Activated CD8-positive, alpha-beta memory T cell treated with anti-CD3 and anti-CD28 coated beads, Interleukin-2, amount 50 U/mL, for 1 hour (primary cell): ENCODE results near the gene OR5AK2.
"Not testable (repeated sequence)": the region's sequence is repeated elsewhere in the genome, so short reads cannot be mapped to it uniquely, and the experiment has no call there.

Source experiments
- DNase-seq: peaks from one replicate; pipeline ENCODE4 v3.0.0-alpha.2; 2020; ENCODE audit errors: extremely low read depth

Gene OR5AK2, protein sequence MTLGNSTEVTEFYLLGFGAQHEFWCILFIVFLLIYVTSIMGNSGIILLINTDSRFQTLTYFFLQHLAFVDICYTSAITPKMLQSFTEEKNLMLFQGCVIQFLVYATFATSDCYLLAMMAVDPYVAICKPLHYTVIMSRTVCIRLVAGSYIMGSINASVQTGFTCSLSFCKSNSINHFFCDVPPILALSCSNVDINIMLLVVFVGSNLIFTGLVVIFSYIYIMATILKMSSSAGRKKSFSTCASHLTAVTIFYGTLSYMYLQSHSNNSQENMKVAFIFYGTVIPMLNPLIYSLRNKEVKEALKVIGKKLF

DNA sequence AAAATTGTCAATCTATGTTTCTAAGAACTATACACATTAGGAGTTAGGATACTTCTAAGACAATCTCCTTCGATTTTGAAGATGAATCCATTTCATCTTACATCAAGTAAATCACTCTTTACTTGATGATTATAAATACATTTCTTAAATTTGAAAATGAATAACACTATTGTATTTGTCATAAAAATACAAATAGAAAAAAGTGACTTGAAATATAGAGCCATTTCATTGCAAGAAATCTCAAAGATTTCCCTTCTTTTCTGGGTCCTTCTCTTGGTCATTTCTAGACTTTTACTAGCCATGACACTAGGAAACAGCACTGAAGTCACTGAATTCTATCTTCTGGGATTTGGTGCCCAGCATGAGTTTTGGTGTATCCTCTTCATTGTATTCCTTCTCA is at the start of gene OR5AK2:
Gene OR5AK2 (plus strand): TSS at position 301 of the 400 bp plus-strand sequence. CDS start 0 bp downstream, at position 301.
- no peak for DNase-seq

DNA sequence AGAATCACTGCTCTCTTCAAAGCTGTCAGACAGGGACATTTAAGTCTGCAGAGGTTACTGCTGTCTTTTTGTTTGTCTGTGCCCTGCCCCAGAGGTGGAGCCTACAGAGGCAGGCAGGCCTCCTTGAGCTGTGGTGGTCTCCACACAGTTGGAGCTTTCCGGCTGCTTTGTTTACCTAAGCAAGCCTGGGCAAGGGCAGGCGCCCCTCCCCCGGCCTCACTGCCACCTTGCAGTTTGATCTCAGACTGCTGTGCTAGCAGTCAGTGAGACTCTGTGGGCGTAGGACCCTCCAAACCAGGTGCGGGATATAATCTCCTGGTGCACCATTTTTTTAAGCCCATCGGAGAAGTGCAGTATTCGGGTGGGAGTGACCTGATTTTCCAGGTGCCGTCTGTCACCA is 43.2 kb upstream of the OR5AK2 start:
- not testable (repeated sequence) for DNase-seq

DNA sequence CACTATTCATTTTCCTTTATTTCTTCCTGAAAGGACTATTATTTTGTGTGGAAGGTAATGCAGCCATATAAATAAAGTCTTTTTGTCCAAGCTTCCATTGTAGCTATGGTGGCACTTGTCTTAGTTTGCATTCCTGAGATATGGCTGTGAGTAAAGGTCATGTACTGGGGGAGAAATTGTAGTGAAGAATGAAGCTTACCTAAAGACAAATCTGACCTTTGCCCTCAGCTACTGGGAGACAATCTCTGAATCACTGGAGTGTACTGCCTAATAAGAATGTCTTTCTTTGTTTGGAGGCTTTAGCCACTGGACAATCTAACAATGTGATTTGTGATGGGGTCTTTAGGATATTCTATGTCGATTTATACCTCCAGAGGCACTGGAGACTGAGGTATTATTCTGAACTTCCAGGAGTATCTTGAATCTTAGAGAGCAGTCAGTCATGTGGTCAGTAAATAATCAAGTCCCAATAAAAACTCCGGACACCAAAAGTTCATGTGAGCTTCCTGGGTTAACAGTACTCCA is 39.7 kb upstream of the OR5AK2 start:
- DNase-seq: no peak

DNA sequence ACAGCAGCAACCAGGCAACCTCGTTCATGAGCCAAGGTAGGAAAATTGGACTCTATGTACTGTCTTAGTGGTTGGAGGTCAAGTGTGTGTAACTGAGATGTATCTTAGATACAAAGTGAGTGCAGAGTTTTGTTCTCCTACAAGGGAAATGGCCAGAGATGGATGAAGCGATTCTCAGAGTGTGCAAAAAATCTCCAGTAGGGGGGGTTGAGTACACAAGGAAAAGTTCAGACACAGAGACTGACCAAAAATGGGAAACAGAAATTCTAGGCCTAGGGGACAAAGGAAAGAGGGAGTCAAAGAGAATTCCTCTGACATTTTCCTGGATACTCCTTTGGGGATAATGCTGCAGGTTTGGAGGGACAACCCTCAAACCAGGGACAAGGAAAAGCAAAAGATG is 38.2 kb upstream of the OR5AK2 start:
- no peak for DNase-seq

DNA sequence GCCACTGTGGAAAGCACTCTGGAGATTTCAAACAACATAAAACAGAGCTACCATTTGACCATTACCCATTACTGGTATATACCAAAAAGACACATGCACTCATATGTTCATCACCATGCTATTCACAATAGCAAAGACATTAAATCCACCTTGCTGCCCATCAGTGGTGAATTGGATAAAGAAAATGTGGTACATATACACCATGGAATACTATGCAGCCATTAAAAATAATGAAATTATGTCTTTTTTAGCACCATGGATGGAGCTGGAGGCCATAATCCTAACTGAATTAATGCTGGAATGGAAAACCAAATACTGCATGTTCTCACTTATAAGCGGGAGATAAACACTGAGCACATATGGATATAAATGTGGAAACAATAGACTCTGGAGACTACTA is 34.8 kb upstream of the OR5AK2 start:
- not testable (repeated sequence) for DNase-seq

DNA sequence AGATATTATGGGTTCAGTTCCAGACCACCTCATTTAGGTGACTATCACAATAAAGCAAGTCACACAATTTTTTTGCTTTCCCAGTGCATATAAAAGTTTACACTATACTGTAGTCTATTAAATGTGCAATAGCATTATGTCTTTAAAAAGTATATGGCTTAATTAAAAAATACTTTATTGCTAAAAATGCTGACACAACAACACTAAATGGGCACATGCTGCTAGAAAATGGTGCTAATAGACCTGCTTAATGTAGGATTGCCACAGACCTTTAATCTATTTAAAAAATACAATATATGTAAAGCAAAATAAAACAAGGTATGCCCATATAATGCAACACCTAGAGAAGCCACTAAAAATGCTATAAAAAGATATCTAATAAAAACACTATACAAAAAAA is 27.1 kb upstream of the OR5AK2 start:
- DNase-seq: no peak

DNA sequence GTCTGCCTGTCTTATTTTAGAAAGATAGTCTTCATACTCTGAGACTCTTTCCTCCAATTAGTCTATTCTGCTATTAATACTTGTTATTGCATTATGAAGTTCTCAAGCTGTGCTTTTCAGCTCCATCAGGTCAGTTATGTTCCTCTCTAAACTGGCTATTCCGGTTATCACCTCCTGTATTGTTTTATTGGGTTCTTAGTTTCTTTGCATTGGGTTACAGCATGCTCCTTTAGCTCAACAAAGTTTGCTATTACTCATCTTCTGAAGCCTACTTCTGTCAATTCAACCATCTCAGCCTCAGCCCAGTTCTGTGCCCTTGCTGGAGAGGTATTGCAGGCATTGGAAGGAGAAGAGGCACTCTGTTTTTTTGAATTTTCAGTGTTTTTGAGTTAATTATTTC is 21.0 kb upstream of the OR5AK2 start:
- DNase-seq: no peak

DNA sequence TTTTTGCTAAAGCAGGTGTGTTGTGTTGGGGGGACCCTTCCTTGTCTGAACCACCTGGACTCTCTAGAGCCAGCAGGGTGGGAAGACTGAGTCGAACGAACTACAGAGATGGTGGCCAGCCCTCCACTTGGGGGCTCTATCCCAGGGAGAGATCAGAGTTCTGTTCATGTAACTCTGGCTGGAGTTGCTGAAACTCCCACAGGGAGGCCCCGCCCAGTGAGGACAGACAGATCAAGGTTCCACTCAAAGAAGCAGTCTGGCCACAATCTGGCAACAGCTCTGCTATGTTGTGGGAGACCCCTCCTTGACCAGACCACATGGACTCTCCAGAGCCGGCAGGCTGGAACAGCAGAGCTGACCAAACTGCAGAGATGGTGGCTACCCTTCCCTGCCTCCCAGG is 20.2 kb upstream of the OR5AK2 start:
- DNase-seq: no peak

DNA sequence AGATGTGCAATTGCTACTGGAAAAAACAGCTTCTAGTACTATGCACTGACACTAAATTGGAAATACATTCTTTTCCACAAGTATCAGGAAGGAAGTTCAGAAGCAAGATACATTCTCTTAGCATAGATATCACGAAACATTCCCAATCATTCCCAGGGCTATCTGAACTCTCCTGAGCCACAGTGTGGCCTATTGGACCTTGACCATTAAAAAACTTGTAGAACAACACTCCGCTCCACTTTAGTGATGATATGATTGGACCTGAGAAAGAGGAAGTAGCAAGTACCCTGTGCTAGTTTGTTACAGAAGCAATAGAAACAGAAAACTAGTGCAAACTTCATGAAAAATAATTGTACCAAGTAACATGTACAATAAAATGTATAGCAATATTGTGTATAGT is 11.4 kb upstream of the OR5AK2 start:
- DNase-seq: no peak

DNA sequence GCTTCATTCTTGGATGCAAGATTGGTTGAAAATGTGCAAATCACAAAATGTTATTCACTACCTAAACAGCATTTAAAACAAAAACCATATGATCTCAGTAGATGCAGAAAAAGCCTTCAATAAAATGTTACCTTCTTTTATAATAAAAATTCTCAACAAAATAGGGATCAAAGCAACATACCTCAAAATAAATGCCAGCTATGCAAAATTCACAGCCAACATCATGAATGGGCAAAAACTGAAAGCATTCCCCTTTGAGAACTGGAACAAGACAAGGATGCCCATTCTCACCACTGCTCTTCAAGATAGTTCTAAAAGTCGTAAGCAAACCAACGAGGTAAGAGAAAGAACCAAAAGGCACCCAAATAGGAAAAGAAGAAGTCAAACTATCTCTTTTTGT is 2.0 kb downstream of the OR5AK2 start:
- no peak for DNase-seq

DNA sequence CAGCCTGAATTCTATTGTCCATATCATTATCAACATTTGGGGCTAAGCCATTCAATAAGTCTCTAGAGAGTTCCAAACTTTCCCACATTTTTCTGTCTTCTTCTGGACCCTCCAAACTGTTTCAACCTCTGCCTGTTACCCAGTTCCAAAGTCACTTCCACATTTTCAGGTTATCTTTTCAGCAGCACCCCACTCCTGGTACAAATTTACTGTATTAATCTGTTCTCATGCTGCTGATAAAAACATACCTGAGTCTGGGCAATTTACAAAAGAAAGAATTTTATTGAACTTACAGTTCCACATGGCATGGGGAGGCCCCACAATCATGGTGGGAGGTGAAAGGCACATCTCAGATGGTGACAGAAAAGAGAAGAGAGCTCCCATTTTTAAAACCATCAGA is 5.8 kb downstream of the OR5AK2 start:
- no peak for DNase-seq

DNA sequence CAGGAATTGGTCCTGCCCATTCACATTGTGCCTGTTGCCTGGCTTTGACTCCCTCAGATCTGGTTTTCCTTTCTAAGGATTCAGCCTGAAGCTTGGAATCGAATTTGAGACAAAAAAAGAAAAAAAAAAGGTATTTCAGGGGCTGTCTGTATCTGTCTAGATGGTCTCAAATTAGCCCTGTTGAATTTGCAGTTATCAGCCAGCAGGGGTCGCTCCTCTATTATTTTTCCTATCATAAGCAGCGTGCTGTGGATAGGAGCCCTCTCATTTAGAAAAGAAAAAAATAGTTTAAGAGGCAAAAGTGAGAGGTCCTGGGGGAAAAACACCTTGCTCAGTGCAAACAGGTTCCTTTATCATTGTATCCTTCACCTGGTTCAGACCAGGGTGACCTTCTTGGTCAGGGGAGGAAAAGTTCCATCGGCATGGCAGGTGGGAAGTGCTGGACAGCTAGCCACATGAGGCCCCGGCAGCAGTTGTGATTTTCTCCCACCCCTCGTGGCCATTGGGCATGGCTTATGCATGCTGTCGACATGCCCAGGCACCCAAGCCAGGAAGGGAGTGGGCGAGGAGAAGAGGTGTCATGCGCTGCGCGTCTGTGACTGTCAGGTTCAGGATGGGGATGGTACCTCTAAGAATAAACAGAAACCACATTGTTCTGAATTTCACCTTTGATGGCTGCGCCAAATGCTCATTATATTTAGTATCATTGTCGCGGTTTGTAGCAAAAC is 13.1 kb downstream of the OR5AK2 start:
- DNase-seq: no peak

DNA sequence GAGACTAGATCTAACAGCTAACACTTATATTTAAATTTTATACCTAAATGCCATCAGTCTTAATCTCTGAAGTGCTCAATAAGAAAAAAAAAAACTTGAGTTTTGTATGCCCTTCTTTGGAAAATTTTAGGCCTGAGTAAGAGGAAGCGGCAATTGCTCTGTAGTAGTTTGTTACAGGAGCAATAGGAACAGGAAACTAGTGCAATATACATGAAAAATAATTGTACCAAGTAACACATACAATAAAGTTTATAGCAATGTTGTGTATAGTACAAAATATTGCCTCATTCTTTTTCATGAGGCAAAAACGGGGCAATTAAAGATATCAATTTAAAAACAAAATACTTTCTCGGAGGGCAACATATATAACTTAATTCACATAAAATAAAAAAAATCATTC is 19.7 kb downstream of the OR5AK2 start:
- no peak for DNase-seq

DNA sequence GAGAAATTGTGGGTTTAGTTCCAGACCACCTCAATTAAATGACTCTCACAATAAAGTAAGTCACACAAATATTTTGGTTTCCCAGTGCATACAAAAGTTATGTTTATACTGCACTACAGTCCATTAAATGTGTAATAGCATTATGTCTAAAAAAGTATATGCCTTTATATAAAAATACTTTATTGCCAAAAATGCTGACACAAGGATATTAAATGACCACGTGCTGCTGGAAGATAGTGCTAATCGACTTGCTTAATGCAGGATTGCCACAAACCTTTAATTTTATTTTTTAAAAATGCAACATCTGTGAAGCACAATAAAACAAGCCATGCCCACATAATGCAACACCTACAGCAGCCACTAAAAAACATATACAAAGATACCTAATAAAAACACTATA is 27.0 kb downstream of the OR5AK2 start:
- DNase-seq: no peak

DNA sequence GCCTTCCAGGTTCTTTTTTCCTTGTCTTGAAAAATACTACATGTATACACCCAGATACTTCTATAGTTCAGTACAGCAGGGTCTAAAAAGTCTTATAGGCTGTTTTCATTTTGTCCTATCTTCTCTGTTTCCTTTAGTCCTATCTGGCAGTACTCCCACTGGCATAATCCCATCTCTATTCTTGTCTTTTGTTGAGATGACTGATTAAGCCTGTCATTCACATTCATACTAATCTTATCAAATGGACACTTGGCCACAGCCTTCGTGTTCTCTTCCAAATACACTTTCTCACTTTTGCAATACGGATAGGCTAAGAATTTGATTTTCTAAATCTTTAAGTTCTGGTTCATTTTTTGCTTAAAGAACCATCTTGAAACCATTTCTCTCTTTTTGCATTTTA is 42.8 kb downstream of the OR5AK2 start:
- DNase-seq: no peak
